Measurements from ENCODE around the gene UBE2R2. TPM values are rescaled to one million over a fixed set of nuclear protein-coding genes. Genes with fewer than 3 reads are reported as not detected.

UBE2R2 gene
- total and polyA plus RNA-seq, 2 of the 8 experiments (the other 6 are each of a cell fraction or from before 2014, with no cell fraction given): 19.4 to 42.1 TPM

DNA sequence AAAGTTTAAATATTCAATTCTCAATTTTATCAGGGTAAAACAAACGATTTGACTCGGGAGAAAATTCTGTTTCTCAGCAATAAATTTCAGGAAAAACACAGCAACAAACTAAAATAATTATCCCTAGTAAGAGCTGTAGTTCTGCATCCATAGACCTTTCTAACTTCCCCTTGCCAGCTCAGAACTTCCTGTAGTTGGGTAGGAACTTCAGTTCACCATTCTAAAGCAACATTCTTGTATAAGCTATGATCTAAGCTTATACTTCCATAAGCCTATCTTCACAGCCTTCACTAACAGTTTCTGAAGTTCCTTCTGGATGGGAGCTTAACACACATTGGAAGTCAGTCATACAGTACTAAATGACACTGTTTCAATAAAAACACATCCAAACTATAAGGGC is 135.1 kb downstream of the UBE2R2 start:
- TF ChIP-seq MAFK (IDR thresholded peaks at IDR 0.05; ENCODE audit: low read depth, low read length): no peak
- no peak for TF ChIP-seq BCL11A (IDR thresholded peaks at IDR 0.05; ENCODE audit: low read depth in 2 of 2, low read length in 2 of 2)
- no peak for TF ChIP-seq SP1 (IDR thresholded peaks at IDR 0.05; ENCODE audit: low read depth, low read length)
- TF ChIP-seq SRF (IDR thresholded peaks at IDR 0.05; ENCODE audit: low read depth, low read length): no peak
- TF ChIP-seq, protein P1, sequence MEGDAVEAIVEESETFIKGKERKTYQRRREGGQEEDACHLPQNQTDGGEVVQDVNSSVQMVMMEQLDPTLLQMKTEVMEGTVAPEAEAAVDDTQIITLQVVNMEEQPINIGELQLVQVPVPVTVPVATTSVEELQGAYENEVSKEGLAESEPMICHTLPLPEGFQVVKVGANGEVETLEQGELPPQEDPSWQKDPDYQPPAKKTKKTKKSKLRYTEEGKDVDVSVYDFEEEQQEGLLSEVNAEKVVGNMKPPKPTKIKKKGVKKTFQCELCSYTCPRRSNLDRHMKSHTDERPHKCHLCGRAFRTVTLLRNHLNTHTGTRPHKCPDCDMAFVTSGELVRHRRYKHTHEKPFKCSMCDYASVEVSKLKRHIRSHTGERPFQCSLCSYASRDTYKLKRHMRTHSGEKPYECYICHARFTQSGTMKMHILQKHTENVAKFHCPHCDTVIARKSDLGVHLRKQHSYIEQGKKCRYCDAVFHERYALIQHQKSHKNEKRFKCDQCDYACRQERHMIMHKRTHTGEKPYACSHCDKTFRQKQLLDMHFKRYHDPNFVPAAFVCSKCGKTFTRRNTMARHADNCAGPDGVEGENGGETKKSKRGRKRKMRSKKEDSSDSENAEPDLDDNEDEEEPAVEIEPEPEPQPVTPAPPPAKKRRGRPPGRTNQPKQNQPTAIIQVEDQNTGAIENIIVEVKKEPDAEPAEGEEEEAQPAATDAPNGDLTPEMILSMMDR (IDR thresholded peaks at IDR 0.05; ENCODE audit: control extremely low read depth in 1 of 3, insufficient read depth in 1 of 3, low read depth in 1 of 3, low read length in 3 of 3): no peak
- TF ChIP-seq NRF1 (IDR thresholded peaks at IDR 0.05; ENCODE audit: low read depth, low read length): no peak
- no peaks in the 10 kb centered on the region for H3K4me1 ChIP-seq (replicated peaks in 1 of 4; ENCODE audit: control insufficient read depth in 3 of 4, insufficient read depth in 4 of 4, low read length in 3 of 4)
- no peak overlapping the region for H2BK5ac ChIP-seq (ENCODE audit: low read depth, low read length)
- no peak overlapping the region for H3K27ac ChIP-seq (ENCODE audit: low read depth, low read length)
- H3K4me3 ChIP-seq (ENCODE audit: extremely low read depth in 1 of 4, insufficient read depth in 2 of 4, low read depth in 3 of 4, low read length in 4 of 4): no peak overlapping the region
- H4K20me1 ChIP-seq (replicated peaks in 1 of 2; ENCODE audit: control insufficient read depth in 1 of 2, insufficient read depth in 2 of 2, low read length in 2 of 2): peaks cover 0 to 7% of the 10 kb centered on the region in 2 experiments
- no peak overlapping the region for H2BK120ac ChIP-seq (replicated peaks; ENCODE audit: low read depth, low read length)
- no peak overlapping the region for H4K5ac ChIP-seq (ENCODE audit: insufficient read length, low read depth, low read length)
- H3K18ac ChIP-seq (ENCODE audit: extremely low read depth, low read length): no peak overlapping the region
- H2BK15ac ChIP-seq (ENCODE audit: low read length): no peak overlapping the region
- no peaks in the 10 kb centered on the region for H3K9me3 ChIP-seq (ENCODE audit: insufficient read depth in 2 of 2, low read depth in 1 of 2, low read length in 1 of 2)
- no peaks in the 10 kb centered on the region for H3K23me2 ChIP-seq (ENCODE audit: low read depth, low read length)
- no peak overlapping the region for H2AFZ ChIP-seq (ENCODE audit: low read length)
- H2BK20ac ChIP-seq (ENCODE audit: low read length): no peak overlapping the region
- no peak overlapping the region for H3K4me2 ChIP-seq (ENCODE audit: insufficient read depth in 1 of 2, low read depth in 2 of 2, low read length in 2 of 2)
- DNase-seq (ENCODE audit: low read depth in 1 of 2, low spot score in 2 of 2): no peak
- ChIA-PET CTCF (ENCODE audit: partially characterized antibody) (interaction anchor here (1.4 kb wide), 1 partner anchor 214 kb away, joined by 3 read pairs; no protein-coding TSS in a partner anchor), POLR2A (ENCODE audit: partially characterized antibody) (interaction anchor here (0.6 kb wide), 1 partner anchor 73 kb away, joined by 4 read pairs; no protein-coding TSS in a partner anchor)
- no peak overlapping the region for H3K23ac ChIP-seq (ENCODE audit: insufficient read length)
- H2BK12ac ChIP-seq (ENCODE audit: low read depth, low read length): no peak overlapping the region
- no peak overlapping the region for H3K4ac ChIP-seq (replicated peaks; ENCODE audit: insufficient read length, low read depth, low read length)
- no peak overlapping the region for H3K14ac ChIP-seq (ENCODE audit: insufficient read length)
- peaks cover 15 to 63% (median 23%) of the 10 kb centered on the region in 4 experiments for H3K36me3 ChIP-seq (ENCODE audit: control insufficient read depth in 2 of 4, insufficient read depth in 4 of 4, low read length in 3 of 4)
- no peak overlapping the region for H3K56ac ChIP-seq (replicated peaks; ENCODE audit: insufficient read length, low read depth, low read length)
- no peaks in the 10 kb centered on the region for H3K27me3 ChIP-seq (replicated peaks in 1 of 4; ENCODE audit: control insufficient read depth in 3 of 4, extremely low read depth in 1 of 4, insufficient read depth in 3 of 4, low read length in 3 of 4)
- no peaks in the 10 kb centered on the region; the same call in 1 of the 2 replicates for H3K79me1 ChIP-seq (ENCODE audit: low read depth, low read length)
- no peak overlapping the region for H2AK5ac ChIP-seq (ENCODE audit: low read depth, low read length)
- H3K79me2 ChIP-seq (ENCODE audit: control insufficient read depth in 1 of 2, insufficient read depth in 2 of 2, low read length in 2 of 2): peaks cover 0 to 2% of the 10 kb centered on the region in 2 experiments; a peak in 1 of 4 replicates
- 93% methylated on average over 2 of the region's 2 CpGs; no CpG with 5 or more reads in 1 of the 2 experiments for WGBS, 2 experiments (ENCODE audit: extremely low coverage in 1 of 2, insufficient coverage in 1 of 2, insufficient read length in 1 of 2, insufficient replicate concordance in 2 of 2, low coverage in 1 of 2, low lambda C conversion rate in 2 of 2, missing lambda C conversion rate in 1 of 2)
- no peak overlapping the region for H4K8ac ChIP-seq (ENCODE audit: extremely low read depth, insufficient read depth, low read length)
- no peak overlapping the region for H3K9ac ChIP-seq (replicated peaks in 1 of 4; ENCODE audit: extremely low read depth in 1 of 4, low read depth in 3 of 4, low read length in 3 of 4)
- H4K91ac ChIP-seq (replicated peaks; ENCODE audit: insufficient read length, low read length): no peak overlapping the region
- FAIRE-seq: no peak
